Prostate gland (tissue), 2 donors: ENCODE data around the gene FEM1A.

ENCODE experiments used
- POLR2AphosphoS5 ChIP-seq: sonication (generic); formaldehyde crosslinking; IDR thresholded peaks from one replicate; pipeline ENCODE4 v1.6.1; 2017; ENCODE audit warnings: antibody characterized with exemption
- TF ChIP-seq, protein P1 (sequence below), 4 experiments: fragments of 200-600 bp in 2 of 4; fragments of 450-650 bp in 2 of 4; sonication (generic) in 2 of 4; IDR thresholded peaks; 1 replicate in 3 of 4; 2 replicates in 1 of 4; pipeline ENCODE4 v1.5.1; 2016 to 2019; ENCODE audit warnings: antibody characterized with exemption in 4 of 4, mild to moderate bottlenecking in 2 of 4, moderate library complexity in 2 of 4

GRCh38 chr19:4758659-4759058 is 32.9 kb upstream of the FEM1A start:
- TF ChIP-seq, protein P1, sequence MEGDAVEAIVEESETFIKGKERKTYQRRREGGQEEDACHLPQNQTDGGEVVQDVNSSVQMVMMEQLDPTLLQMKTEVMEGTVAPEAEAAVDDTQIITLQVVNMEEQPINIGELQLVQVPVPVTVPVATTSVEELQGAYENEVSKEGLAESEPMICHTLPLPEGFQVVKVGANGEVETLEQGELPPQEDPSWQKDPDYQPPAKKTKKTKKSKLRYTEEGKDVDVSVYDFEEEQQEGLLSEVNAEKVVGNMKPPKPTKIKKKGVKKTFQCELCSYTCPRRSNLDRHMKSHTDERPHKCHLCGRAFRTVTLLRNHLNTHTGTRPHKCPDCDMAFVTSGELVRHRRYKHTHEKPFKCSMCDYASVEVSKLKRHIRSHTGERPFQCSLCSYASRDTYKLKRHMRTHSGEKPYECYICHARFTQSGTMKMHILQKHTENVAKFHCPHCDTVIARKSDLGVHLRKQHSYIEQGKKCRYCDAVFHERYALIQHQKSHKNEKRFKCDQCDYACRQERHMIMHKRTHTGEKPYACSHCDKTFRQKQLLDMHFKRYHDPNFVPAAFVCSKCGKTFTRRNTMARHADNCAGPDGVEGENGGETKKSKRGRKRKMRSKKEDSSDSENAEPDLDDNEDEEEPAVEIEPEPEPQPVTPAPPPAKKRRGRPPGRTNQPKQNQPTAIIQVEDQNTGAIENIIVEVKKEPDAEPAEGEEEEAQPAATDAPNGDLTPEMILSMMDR (IDR thresholded peaks at IDR 0.05), result no peak
- TF ChIP-seq POLR2AphosphoS5, result no peak
